ENCODE results near the gene XKR8.

DNA sequence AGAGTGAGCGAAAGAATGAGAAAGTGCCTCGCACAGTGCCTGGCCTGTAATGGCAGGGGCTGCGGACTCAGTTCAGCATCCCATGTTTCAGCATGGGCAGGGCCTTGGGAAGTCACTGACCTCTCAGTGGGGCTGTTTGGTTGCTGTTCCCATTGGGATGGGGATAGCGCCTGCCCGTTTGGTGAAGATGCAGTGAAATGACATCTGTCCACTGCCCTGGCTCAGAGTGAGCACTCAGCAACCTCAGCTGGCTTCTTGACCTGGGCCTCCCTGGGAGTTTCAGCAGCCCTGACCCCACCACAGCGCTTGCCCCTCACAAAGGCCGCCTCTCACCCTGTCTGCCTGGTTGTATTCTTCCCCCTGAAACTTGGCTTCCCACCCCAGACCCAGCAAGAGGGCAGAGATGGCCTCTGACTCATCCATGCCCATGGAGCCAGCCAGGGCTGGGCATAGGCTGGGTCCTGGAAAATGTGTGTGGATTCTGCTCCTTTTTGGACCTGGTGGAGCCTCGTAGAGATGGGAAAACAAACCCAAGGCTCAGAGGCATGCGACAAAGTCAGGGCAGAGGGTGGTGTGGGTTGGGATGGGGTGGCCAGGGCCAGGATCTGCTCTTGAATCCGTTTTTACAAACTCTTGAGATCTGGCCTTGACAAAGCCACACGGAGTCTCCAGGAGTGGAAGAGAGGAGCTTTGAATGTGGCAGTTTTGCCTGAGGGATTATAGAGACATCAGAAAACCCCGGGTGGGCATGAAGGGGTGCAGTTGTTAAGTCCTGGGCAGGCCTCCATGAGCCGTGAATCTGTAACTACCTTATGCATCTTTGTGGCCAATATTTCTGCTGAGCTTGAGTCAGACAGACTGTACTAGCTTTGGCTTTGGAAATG lies 1.2 kb downstream of the XKR8 start:
- TF ChIP-seq, protein P1, sequence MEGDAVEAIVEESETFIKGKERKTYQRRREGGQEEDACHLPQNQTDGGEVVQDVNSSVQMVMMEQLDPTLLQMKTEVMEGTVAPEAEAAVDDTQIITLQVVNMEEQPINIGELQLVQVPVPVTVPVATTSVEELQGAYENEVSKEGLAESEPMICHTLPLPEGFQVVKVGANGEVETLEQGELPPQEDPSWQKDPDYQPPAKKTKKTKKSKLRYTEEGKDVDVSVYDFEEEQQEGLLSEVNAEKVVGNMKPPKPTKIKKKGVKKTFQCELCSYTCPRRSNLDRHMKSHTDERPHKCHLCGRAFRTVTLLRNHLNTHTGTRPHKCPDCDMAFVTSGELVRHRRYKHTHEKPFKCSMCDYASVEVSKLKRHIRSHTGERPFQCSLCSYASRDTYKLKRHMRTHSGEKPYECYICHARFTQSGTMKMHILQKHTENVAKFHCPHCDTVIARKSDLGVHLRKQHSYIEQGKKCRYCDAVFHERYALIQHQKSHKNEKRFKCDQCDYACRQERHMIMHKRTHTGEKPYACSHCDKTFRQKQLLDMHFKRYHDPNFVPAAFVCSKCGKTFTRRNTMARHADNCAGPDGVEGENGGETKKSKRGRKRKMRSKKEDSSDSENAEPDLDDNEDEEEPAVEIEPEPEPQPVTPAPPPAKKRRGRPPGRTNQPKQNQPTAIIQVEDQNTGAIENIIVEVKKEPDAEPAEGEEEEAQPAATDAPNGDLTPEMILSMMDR (IDR thresholded peaks at IDR 0.05; ENCODE audit: poor library complexity, severe bottlenecking): no peak
- TF ChIP-seq POLR2AphosphoS5 (IDR thresholded peaks at IDR 0.05) (no peak), EZH2 (IDR thresholded peaks at IDR 0.05; ENCODE audit: borderline replicate concordance, insufficient read depth, low read length, poor library complexity, severe bottlenecking) (no peak)
- TF ChIP-seq, protein P2, sequence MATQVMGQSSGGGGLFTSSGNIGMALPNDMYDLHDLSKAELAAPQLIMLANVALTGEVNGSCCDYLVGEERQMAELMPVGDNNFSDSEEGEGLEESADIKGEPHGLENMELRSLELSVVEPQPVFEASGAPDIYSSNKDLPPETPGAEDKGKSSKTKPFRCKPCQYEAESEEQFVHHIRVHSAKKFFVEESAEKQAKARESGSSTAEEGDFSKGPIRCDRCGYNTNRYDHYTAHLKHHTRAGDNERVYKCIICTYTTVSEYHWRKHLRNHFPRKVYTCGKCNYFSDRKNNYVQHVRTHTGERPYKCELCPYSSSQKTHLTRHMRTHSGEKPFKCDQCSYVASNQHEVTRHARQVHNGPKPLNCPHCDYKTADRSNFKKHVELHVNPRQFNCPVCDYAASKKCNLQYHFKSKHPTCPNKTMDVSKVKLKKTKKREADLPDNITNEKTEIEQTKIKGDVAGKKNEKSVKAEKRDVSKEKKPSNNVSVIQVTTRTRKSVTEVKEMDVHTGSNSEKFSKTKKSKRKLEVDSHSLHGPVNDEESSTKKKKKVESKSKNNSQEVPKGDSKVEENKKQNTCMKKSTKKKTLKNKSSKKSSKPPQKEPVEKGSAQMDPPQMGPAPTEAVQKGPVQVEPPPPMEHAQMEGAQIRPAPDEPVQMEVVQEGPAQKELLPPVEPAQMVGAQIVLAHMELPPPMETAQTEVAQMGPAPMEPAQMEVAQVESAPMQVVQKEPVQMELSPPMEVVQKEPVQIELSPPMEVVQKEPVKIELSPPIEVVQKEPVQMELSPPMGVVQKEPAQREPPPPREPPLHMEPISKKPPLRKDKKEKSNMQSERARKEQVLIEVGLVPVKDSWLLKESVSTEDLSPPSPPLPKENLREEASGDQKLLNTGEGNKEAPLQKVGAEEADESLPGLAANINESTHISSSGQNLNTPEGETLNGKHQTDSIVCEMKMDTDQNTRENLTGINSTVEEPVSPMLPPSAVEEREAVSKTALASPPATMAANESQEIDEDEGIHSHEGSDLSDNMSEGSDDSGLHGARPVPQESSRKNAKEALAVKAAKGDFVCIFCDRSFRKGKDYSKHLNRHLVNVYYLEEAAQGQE (IDR thresholded peaks at IDR 0.05; ENCODE audit: borderline replicate concordance): no peak
